Vagina (tissue), 2 donors: ENCODE data around the gene SLC1A4. TPM values are rescaled to one million over a fixed set of nuclear protein-coding genes. Genes with fewer than 3 reads are reported as not detected.

ENCODE experiments used
- DNase-seq, 2 donors: peaks; one replicate each; pipeline ENCODE4 v3.0.0-alpha.2; 2017; ENCODE audit errors: extremely low spot score in 2 of 2
- H3K27ac ChIP-seq: fragments of 200-600 bp; sonication (generic); one replicate; pipeline ENCODE4 v1.5.1; 2019
- H3K27me3 ChIP-seq: fragments of 200-600 bp; sonication (generic); one replicate; pipeline ENCODE4 v1.5.1; 2019
- H3K36me3 ChIP-seq, 2 donors: fragments of 200-600 bp; sonication (generic); one replicate each; pipeline ENCODE4 v1.5.1; 2017 to 2019
- H3K4me1 ChIP-seq: fragments of 200-600 bp; sonication (generic); one replicate; pipeline ENCODE4 v1.5.1; 2019
- H3K4me3 ChIP-seq, 2 donors: fragments of 200-600 bp; sonication (generic); 1 replicate in 1 of 2; 2 replicates in 1 of 2; pipeline ENCODE4 v1.5.1; 2016 to 2019
- H3K9me3 ChIP-seq: fragments of 200-600 bp; sonication (generic); one replicate; pipeline ENCODE4 v1.5.1; 2019
- POLR2A ChIP-seq, 2 donors: fragments of 450-650 bp; IDR thresholded peaks; one replicate each; pipeline ENCODE4 v1.6.1; 2017; ENCODE audit warnings: antibody characterized with exemption in 2 of 2, mild to moderate bottlenecking in 2 of 2, moderate library complexity in 2 of 2
- POLR2AphosphoS5 ChIP-seq, 2 donors: sonication (generic); formaldehyde crosslinking; IDR thresholded peaks; one replicate each; pipeline ENCODE4 v1.9.0; 2017; ENCODE audit warnings: antibody characterized with exemption in 2 of 2, mild to moderate bottlenecking in 2 of 2, low read depth in 1 of 2; ENCODE audit not compliant: insufficient read depth in 1 of 2
- intact Hi-C: fragments of 100-400 bp; cut with DNase I; formaldehyde crosslinking; loops from one replicate; pipeline ENCODE4 v1.15.1; 2023
- total RNA-seq: library from RNA; depleted of rRNA; stranded (reverse); fragments of >200 nt; gene quantifications from one replicate; pipeline ENCODE4 v1.2.3, GENCODE V29; 2016
- TF ChIP-seq, protein P1 (sequence below), 3 experiments: fragments of 450-650 bp in 2 of 3; fragments of 200-600 bp in 1 of 3; sonication (generic) in 1 of 3; IDR thresholded peaks; one replicate each; pipeline ENCODE4 v1.5.1; 2017 to 2019; ENCODE audit warnings: antibody characterized with exemption in 3 of 3, mild to moderate bottlenecking in 2 of 3, moderate library complexity in 2 of 3

Gene SLC1A4
- total RNA-seq, 1 donor from 2014 or later = 11.5 TPM

DNA sequence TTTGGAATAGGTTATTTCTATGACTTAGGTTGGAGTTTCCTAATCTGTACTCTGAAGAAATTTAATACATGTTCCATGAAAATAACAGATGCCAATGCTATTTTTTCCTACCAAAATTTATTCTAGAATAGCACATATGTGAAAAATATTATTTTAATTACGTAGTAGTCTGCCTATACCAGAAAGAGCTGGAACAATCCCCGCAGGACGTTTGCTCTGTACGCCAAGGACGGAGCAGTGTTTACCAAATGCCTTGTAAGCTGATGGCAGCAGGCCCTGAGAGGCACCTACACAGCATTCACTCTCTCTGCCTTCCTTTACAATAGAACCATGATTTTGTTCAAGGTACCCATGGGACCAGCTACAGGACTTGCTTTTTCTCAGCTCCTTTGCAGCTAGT lies 16.8 kb upstream of the SLC1A4 start:
- DNase-seq = no peak
- Histone ChIP-seq H3K4me1 (peaks cover 7% of the 10 kb centered on the region), H3K27me3 (no peaks in the 10 kb centered on the region), H3K36me3 (no peaks in the 10 kb centered on the region), H3K27ac (no peak overlapping the region), H3K9me3 (no peaks in the 10 kb centered on the region), H3K4me3 (no peak overlapping the region)
- intact Hi-C loops = no loop called here
- no peak for TF ChIP-seq POLR2AphosphoS5 (IDR thresholded peaks at IDR 0.05; ENCODE audit: insufficient read depth in 1 of 2, low read depth in 1 of 2)
- TF ChIP-seq, protein P1, sequence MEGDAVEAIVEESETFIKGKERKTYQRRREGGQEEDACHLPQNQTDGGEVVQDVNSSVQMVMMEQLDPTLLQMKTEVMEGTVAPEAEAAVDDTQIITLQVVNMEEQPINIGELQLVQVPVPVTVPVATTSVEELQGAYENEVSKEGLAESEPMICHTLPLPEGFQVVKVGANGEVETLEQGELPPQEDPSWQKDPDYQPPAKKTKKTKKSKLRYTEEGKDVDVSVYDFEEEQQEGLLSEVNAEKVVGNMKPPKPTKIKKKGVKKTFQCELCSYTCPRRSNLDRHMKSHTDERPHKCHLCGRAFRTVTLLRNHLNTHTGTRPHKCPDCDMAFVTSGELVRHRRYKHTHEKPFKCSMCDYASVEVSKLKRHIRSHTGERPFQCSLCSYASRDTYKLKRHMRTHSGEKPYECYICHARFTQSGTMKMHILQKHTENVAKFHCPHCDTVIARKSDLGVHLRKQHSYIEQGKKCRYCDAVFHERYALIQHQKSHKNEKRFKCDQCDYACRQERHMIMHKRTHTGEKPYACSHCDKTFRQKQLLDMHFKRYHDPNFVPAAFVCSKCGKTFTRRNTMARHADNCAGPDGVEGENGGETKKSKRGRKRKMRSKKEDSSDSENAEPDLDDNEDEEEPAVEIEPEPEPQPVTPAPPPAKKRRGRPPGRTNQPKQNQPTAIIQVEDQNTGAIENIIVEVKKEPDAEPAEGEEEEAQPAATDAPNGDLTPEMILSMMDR (IDR thresholded peaks at IDR 0.05) = no peak

DNA sequence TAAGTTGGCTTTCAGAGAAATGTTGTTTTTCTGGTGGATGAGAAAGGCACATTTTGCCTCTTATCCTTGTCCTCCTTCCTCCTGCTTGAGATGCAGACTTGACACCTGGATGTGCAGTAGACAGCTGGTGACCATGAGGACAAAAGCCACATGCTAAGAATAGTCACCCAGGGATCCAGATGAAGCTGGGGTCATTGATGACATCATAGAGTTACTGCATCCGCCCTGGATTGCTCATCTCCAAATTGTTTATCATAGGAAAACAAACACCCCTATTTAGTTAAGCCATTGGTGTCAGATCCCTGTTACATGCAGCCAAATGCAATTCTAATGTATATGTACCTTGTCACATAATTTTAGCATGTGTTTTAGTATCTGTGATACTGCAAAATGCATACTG lies 16.3 kb upstream of the SLC1A4 start:
- no peaks in the 10 kb centered on the region for H3K36me3 ChIP-seq
- intact Hi-C loops = no loop called here
- no peak for TF ChIP-seq POLR2AphosphoS5 (IDR thresholded peaks at IDR 0.05; ENCODE audit: insufficient read depth in 1 of 2, low read depth in 1 of 2)
- TF ChIP-seq POLR2A (IDR thresholded peaks at IDR 0.05) = no peak
- TF ChIP-seq, protein P1 (IDR thresholded peaks at IDR 0.05) = no peak
- no peaks in the 10 kb centered on the region for H3K9me3 ChIP-seq
- H3K4me1 ChIP-seq = peaks cover 7% of the 10 kb centered on the region
- H3K4me3 ChIP-seq = no peak overlapping the region
- DNase-seq = no peak
- no peaks in the 10 kb centered on the region for H3K27me3 ChIP-seq
- no peak overlapping the region for H3K27ac ChIP-seq

GRCh38 chr2:64975232-64975821 lies 13.9 kb upstream of the SLC1A4 start:
- TF ChIP-seq POLR2AphosphoS5 (IDR thresholded peaks at IDR 0.05; ENCODE audit: insufficient read depth in 1 of 2, low read depth in 1 of 2) = no peak
- TF ChIP-seq, protein P1 (IDR thresholded peaks at IDR 0.05) = no peak
- no peak for TF ChIP-seq POLR2A (IDR thresholded peaks at IDR 0.05)
- Histone ChIP-seq H3K4me1 (peaks cover 7% of the 10 kb centered on the region), H3K27ac (no peak overlapping the region), H3K4me3 (no peak overlapping the region), H3K36me3 (no peaks in the 10 kb centered on the region), H3K9me3 (no peaks in the 10 kb centered on the region), H3K27me3 (no peaks in the 10 kb centered on the region)
- DNase-seq = no peak
- intact Hi-C loops = no loop called here

DNA sequence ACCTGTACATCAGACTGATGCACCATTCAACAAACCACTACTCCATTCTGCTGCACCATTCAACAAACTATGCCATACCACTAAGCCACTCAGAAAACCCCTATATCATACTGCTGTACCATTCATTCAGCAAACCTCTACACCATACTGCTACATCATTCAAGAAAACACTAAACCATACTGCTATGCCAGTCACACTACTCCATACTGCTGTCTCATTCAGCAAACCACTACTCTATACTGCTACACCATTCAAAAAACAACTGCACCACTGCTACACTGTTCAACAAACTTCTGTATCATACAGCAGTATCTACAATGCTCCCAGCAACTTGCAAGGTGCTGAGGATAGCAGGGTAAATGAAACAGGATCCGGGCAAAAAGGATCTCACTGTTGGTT lies 12.9 kb upstream of the SLC1A4 start:
- DNase-seq = no peak
- TF ChIP-seq, protein P1 (IDR thresholded peaks at IDR 0.05) = no peak
- TF ChIP-seq POLR2AphosphoS5 (IDR thresholded peaks at IDR 0.05; ENCODE audit: insufficient read depth in 1 of 2, low read depth in 1 of 2) (no peak), POLR2A (IDR thresholded peaks at IDR 0.05) (no peak)
- intact Hi-C loops = no loop called here
- no peaks in the 10 kb centered on the region for H3K27me3 ChIP-seq
- H3K4me1 ChIP-seq = peaks cover 7% of the 10 kb centered on the region
- H3K27ac ChIP-seq = no peak overlapping the region
- no peak overlapping the region for H3K4me3 ChIP-seq
- no peaks in the 10 kb centered on the region for H3K9me3 ChIP-seq
- no peaks in the 10 kb centered on the region for H3K36me3 ChIP-seq

- intact Hi-C loops = no loop called here
- TF ChIP-seq, protein P1 (IDR thresholded peaks at IDR 0.05) = no peak
- TF ChIP-seq POLR2AphosphoS5 (IDR thresholded peaks at IDR 0.05; ENCODE audit: insufficient read depth in 1 of 2, low read depth in 1 of 2) (no peak), POLR2A (IDR thresholded peaks at IDR 0.05) (no peak)
These were observed 10.5 kb upstream of the SLC1A4 start for GRCh38 chr2:64978514-64979268.

More at GRCh38 chr2:64978514-64979268, 10.5 kb upstream of the SLC1A4 start:
- Histone ChIP-seq H3K27ac (no peak overlapping the region), H3K4me3 (no peak overlapping the region), H3K4me1 (peaks cover 7% of the 10 kb centered on the region), H3K9me3 (no peaks in the 10 kb centered on the region), H3K36me3 (no peaks in the 10 kb centered on the region), H3K27me3 (no peaks in the 10 kb centered on the region)
- no peak for DNase-seq
